Cardiac muscle cell (in vitro differentiated cells and primary cell): ENCODE results near the gene ZNF320. TPM values are rescaled to one million over a fixed set of nuclear protein-coding genes. Genes with fewer than 3 reads are reported as not detected.
A peak's percentile ranks its signal among the peaks of the same experiment; 100 is the strongest.
"Not testable (repeated sequence)": the region's sequence is repeated elsewhere in the genome, so short reads cannot be mapped to it uniquely, and the experiment has no call there.

Experiments used
- DNase-seq, 2 donors: peaks; one replicate each; pipeline versions ENCODE4 v3.0.0 to v3.0.0-alpha.2; 2010 to 2017; ENCODE audit warnings: low read depth in 1 of 2, low spot score in 1 of 2
- H3K27ac ChIP-seq: fragments of 200-600 bp; sonication (generic); 2 replicates; pipeline ENCODE4 v1.5.1; 2016
- H3K27me3 ChIP-seq: fragments of 200-600 bp; sonication (generic); 2 replicates; pipeline ENCODE4 v1.6.0; 2016; ENCODE audit warnings: control low read depth
- H3K36me3 ChIP-seq: fragments of 200-600 bp; sonication (generic); 2 replicates; pipeline ENCODE4 v1.5.1; 2016; ENCODE audit warnings: control low read depth
- H3K4me1 ChIP-seq: fragments of 200-600 bp; sonication (generic); 2 replicates; pipeline ENCODE4 v1.8.1; 2017; ENCODE audit warnings: low read depth, mild to moderate bottlenecking, mixed run types
- H3K4me3 ChIP-seq: fragments of 200-600 bp; sonication (generic); 2 replicates; pipeline ENCODE4 v1.5.1; 2016; ENCODE audit warnings: mild to moderate bottlenecking
- H3K9me3 ChIP-seq: fragments of 200-600 bp; sonication (generic); 2 replicates; pipeline ENCODE4 v1.5.1; 2017; ENCODE audit warnings: low read depth, mild to moderate bottlenecking, control low read depth
- polyA plus RNA-seq: library from polyadenylated mRNA; unstranded; fragments of >200 nt; fragmentation: Nextera tagmentation; extraction: Ambion mirVana; gene quantifications from 2 replicates; pipeline ENCODE4 v1.2.1, GENCODE V29; 2016
- total RNA-seq: library from RNA; depleted of rRNA; stranded (reverse); fragments of >200 nt; gene quantifications from 2 replicates; pipeline ENCODE4 v1.2.3, GENCODE V29; 2016
- TF ChIP-seq, protein P1 (sequence below): IDR thresholded peaks from 2 replicates; pipeline ENCODE4 v1.5.1; 2012; ENCODE audit warnings: low read depth, mild to moderate bottlenecking, low read length

Gene ZNF320
- 55.0 and 56.3 TPM in 2 replicates for total RNA-seq
- polyA plus RNA-seq, result 17.8 and 19.7 TPM in 2 replicates

DNA sequence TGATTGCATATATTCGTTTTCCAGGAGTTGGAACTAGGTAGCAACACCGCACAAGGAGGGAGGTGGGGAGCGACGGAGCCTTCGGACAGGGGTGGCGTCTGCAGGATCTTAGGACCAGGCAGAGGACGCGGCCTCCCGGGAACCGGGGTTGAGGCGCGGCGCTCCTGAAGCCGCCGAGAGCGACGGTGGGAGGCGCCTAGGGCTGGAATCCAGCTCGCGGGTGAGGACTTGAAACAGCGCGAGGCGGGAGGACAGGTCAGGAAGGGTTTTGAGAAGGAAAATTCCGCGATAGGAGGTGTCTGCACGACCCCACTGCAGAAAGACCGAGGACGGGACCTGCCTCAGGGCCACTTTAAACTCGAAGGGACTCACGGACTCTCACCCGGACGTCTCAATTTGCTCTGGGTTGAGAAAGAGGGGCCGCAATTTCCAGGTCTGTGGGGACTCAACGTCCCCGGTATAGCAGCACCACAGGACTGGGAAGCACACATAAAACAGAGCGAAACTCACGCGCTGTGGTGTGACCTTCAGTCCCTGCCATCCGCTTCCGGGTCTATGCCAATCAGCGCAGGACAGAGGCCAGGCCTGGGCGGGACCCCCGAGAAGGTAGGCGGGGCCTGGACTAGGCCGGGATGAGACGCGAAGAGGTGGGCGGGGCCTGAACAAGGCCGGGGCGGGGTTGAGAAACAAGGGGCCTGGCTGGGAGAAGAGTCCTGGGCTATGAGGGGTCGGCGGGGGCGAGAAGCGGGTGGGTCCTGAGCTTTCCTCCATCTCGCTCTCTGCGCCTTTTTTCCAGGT is at the start of gene ZNF320:
TSS of gene ZNF320 (minus strand) at position 498 of the 798 bp plus-strand sequence. CDS start 7,380 bp downstream, outside the sequence.
- Histone ChIP-seq H3K4me3 (peak within 1 kb of the TSS; percentile 73), H3K4me1 (peaks cover 4% of the 10 kb centered on the region), H3K36me3 (no peaks in the 10 kb centered on the region), H3K27me3 (no peaks in the 10 kb centered on the region), H3K27ac (peak within 1 kb of the TSS; percentile 98), H3K9me3 (no peaks in the 10 kb centered on the region)
- TF ChIP-seq, protein P1, sequence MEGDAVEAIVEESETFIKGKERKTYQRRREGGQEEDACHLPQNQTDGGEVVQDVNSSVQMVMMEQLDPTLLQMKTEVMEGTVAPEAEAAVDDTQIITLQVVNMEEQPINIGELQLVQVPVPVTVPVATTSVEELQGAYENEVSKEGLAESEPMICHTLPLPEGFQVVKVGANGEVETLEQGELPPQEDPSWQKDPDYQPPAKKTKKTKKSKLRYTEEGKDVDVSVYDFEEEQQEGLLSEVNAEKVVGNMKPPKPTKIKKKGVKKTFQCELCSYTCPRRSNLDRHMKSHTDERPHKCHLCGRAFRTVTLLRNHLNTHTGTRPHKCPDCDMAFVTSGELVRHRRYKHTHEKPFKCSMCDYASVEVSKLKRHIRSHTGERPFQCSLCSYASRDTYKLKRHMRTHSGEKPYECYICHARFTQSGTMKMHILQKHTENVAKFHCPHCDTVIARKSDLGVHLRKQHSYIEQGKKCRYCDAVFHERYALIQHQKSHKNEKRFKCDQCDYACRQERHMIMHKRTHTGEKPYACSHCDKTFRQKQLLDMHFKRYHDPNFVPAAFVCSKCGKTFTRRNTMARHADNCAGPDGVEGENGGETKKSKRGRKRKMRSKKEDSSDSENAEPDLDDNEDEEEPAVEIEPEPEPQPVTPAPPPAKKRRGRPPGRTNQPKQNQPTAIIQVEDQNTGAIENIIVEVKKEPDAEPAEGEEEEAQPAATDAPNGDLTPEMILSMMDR, result no peak
- DNase-seq, result peak; percentile 96 to 97

DNA sequence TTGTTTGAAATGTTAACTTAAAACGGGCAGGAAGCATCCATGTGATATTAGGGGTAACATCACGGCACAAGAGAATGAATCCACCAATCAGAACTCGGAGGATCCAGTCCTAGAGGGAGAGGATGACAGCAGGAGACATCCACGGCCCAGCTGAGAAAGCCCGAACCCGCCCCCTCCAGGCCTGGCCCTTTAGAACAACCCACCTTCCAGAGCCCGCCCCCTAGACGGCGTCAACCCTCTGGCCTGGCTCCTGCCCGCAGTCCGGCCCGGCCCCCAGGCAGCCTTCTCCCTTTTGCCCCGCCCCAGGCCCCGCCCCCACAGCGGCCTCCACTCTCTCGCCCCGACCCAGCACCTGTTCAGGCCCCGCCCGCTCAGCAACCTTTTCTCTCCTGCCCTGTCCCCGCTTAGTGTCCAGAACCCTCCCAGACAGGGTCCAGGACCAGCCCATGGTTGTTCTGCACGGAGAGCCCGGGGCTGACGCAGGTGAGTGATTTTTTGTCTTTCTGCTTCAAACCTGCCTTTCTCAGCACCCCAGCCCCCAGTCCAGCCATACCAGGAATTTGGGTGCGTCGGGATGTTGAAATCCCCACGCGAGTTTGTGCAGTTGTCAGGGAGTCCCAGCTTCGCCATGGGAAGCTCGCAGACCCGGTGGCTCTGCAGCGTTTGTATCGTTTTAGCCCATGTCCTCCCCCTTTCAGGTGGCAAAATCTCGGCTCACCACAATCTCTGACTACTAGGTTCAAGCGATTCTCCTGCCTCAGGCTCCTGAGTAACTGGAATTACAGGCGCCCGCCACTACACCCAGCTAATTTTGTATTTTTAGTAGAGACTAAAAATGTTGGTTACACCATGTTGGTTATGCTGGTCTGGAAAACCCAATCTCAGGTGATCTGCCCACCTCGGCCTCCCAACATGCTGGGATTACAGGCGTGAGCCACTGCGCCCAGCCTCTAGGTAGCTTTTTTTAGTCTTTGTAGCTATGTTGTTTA is 49.2 kb upstream of the ZNF320 start:
- Histone ChIP-seq H3K4me1 (peaks cover 1% of the 10 kb centered on the region), H3K27me3 (no peaks in the 10 kb centered on the region), H3K27ac (no peak overlapping the region), H3K4me3 (no peak overlapping the region), H3K9me3 (no peaks in the 10 kb centered on the region), H3K36me3 (peaks cover 16% of the 10 kb centered on the region)
- TF ChIP-seq, protein P1, result no peak
- DNase-seq, result peak; percentile 32 to 43

DNA sequence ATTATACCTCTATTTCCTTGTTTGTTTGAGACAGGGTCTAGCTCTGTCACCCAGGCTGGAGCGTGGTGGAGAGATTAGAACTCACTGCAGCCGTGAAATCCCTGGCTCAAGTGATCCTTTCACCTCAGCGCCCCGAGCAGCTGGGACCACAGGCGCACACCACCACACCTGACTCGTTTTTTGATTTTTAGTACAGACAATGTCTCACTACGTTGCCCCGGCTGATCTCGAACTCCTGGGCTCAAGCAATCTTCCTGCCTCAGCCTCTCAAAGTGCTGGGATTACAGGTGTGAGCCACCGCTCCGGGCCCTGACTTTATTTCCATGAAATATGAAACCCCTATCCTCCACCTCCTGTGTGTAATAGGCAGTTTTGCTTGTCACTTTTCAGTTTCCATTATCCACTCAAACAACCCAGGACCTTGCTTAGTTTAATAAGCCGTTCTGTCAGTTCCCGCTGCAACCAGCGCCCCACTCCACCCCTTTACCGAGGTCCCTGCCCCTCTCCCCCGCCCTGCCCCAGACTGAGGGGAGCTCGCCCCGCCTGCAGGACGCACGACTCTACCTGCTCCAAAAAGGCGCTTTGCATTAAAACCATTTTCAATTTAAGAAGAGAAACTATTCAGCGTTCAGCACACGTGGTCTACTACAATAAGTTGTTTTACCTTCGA is 48.4 kb upstream of the ZNF320 start:
- Histone ChIP-seq H3K36me3 (peaks cover 9% of the 10 kb centered on the region), H3K9me3 (no peaks in the 10 kb centered on the region), H3K4me3 (no peak overlapping the region), H3K27ac (no peak overlapping the region), H3K4me1 (peaks cover 3% of the 10 kb centered on the region), H3K27me3 (no peaks in the 10 kb centered on the region)
- TF ChIP-seq, protein P1, result no peak
- DNase-seq, result no peak

DNA sequence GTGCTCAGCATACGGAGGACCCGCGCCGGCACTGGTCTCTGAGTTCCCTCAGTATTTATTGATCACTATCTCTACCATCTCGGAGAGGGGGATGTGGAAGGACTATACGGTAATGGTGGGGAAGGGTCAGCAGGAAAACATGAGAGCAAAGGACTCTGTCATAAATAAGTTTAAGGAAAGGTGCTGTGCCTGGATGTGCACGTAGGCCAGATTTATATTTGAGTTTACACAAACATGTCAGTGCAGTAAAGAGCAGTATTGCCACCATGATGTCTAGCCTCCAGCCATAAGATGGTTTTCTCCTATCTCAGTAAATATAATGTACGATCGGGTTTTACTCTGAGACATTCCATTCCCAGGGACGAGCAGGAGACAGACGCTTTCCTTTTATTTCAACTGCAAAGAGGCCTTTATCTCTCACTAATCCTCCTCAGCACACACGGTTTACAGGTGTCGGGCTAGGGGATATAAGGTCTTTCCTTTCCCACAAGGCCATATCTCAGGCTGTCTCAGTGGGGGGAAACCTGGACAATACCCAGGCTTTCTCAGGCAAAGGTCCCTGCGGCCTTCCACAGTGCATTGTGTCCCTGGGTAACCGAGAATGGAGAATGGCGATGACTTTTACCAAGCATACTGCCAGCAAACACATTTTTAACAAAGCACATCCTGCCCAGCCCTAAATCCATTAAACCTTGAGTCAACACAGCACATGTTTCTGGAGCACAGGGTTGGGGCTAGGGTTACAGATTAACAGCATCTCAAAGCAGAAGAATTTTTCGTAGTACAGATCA is 47.5 kb upstream of the ZNF320 start:
- H3K27ac ChIP-seq, result not testable (repeated sequence)

DNA sequence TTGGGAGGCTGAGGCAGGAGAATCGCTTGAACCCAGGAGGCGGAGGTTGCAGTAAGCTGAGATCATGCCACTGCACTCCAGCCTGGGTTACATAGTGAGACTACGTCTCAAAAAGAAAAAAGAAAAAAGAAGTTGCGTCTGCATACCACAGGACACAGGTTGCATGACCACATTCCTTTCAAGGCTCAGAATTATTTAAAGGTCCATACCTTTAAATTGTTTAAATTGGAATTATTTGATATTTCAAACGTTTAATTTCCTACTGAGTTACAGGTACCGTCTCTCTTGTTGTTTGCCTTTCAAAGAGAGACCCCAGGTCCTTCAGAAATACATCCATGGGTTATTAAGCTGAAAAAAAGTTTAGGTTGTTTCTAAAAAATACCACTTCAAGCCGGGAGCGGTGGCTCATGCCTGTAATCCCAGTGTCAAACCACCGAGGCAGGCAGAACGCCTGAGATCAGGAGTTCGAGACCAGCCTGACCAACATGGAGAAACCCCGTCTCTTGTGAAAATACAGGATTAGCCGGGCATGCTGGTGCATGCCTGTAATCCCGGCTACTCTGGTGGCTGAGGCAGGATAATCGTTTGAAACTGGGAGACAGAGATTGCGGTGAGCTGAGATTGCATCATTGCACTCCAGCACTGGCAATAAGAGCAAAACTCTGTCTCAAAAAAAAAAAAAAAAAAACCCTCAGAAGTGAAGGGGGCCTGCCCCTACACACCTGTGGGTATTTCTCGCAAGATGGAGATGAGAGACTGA is 46.6 kb upstream of the ZNF320 start:
- Histone ChIP-seq H3K4me1 (peaks cover 3% of the 10 kb centered on the region), H3K27me3 (no peaks in the 10 kb centered on the region), H3K9me3 (no peaks in the 10 kb centered on the region), H3K4me3 (no peak overlapping the region), H3K27ac (no peak overlapping the region), H3K36me3 (no peaks in the 10 kb centered on the region)
- no peak for DNase-seq
- TF ChIP-seq, protein P1, result no peak

More for the DNA sequence above, 47.5 kb upstream of the ZNF320 start:
- not testable (repeated sequence) for H3K4me1 ChIP-seq, H3K36me3 ChIP-seq, H3K4me3 ChIP-seq, DNase-seq, H3K27me3 ChIP-seq, H3K9me3 ChIP-seq
